H9 (cell line): Measurements from ENCODE around the gene IFNG-AS1. TPM values are rescaled to one million over a fixed set of nuclear protein-coding genes. Genes with fewer than 3 reads are reported as not detected.

Experiments used
- DNase-seq: peaks from one replicate; pipeline ENCODE4 v3.0.0-alpha.2; 2017
- H2AFZ ChIP-seq: one replicate; pipeline ENCODE4 v1.6.1; 2013; ENCODE audit warnings: mild to moderate bottlenecking, low read length, control low read depth, moderate library complexity
- H2AK5ac ChIP-seq: 2 replicates; pipeline ENCODE4 v1.6.1; 2013; ENCODE audit warnings: low read length, control low read depth, mixed read lengths; ENCODE audit not compliant: insufficient read length
- H2BK120ac ChIP-seq: one replicate; pipeline ENCODE4 v1.6.1; 2013; ENCODE audit warnings: low read depth, mild to moderate bottlenecking, low read length, control low read depth, inconsistent platforms; ENCODE audit not compliant: poor library complexity, severe bottlenecking
- H2BK12ac ChIP-seq: 2 replicates; pipeline ENCODE4 v1.6.1; 2013; ENCODE audit warnings: low read length, control low read depth, mixed read lengths, low read depth; ENCODE audit not compliant: insufficient read length
- H2BK15ac ChIP-seq: 2 replicates; pipeline ENCODE4 v1.6.1; 2013; ENCODE audit warnings: low read depth, low read length, control low read depth
- H2BK20ac ChIP-seq: one replicate; pipeline ENCODE4 v1.6.1; 2013; ENCODE audit warnings: low read depth, mild to moderate bottlenecking, low read length, control low read depth, inconsistent platforms; ENCODE audit not compliant: poor library complexity, severe bottlenecking
- H2BK5ac ChIP-seq: 2 replicates; pipeline ENCODE4 v1.6.1; 2013; ENCODE audit warnings: low read length, control low read depth, mixed read lengths; ENCODE audit not compliant: insufficient read length
- H3K14ac ChIP-seq: 2 replicates; pipeline ENCODE4 v1.6.1; 2013; ENCODE audit warnings: low read length, control low read depth; ENCODE audit not compliant: insufficient read depth
- H3K18ac ChIP-seq: 2 replicates; pipeline ENCODE4 v1.6.1; 2013; ENCODE audit warnings: low read depth, mild to moderate bottlenecking, mixed read lengths, low read length, control low read depth; ENCODE audit not compliant: insufficient read length
- H3K23ac ChIP-seq: 2 replicates; pipeline ENCODE4 v1.6.1; 2013; ENCODE audit warnings: low read length, control low read depth, mixed read lengths, low read depth; ENCODE audit not compliant: insufficient read length
- H3K23me2 ChIP-seq: 2 replicates; pipeline ENCODE4 v1.6.1; 2013; ENCODE audit warnings: low read depth, mild to moderate bottlenecking, mixed read lengths, low read length, control low read depth; ENCODE audit not compliant: insufficient read length, poor library complexity, severe bottlenecking
- H3K27ac ChIP-seq: 2 replicates; pipeline ENCODE4 v1.5.1; 2013; ENCODE audit warnings: low read length, control low read depth, mixed read lengths, low read depth; ENCODE audit not compliant: insufficient read length
- H3K27me3 ChIP-seq: 2 replicates; pipeline ENCODE4 v1.6.1; 2013; ENCODE audit warnings: low read length, control low read depth, inconsistent platforms; ENCODE audit not compliant: insufficient read depth
- H3K4ac ChIP-seq: 2 replicates; pipeline ENCODE4 v1.6.1; 2013; ENCODE audit warnings: low read depth, mild to moderate bottlenecking, control low read depth, inconsistent platforms, low read length, moderate library complexity
- H3K4me1 ChIP-seq: 2 replicates; pipeline ENCODE4 v1.6.1; 2013; ENCODE audit warnings: low read length, control low read depth, inconsistent platforms; ENCODE audit not compliant: insufficient read depth
- H3K4me2 ChIP-seq: 2 replicates; pipeline ENCODE4 v1.6.1; 2013; ENCODE audit warnings: low read length, control low read depth, mixed read lengths; ENCODE audit not compliant: insufficient read length, insufficient read depth
- H3K56ac ChIP-seq: 2 replicates; pipeline ENCODE4 v1.6.1; 2013; ENCODE audit warnings: low read depth, mild to moderate bottlenecking, mixed read lengths, low read length, control low read depth; ENCODE audit not compliant: insufficient read length
- H3K79me1 ChIP-seq: 2 replicates; pipeline ENCODE4 v1.6.1; 2013; ENCODE audit warnings: low read depth, mild to moderate bottlenecking, moderate library complexity, low read length, control low read depth, inconsistent platforms; ENCODE audit not compliant: insufficient read depth, poor library complexity, severe bottlenecking
- H3K79me2 ChIP-seq: 2 replicates; pipeline ENCODE4 v1.6.1; 2013; ENCODE audit warnings: low read length, control low read depth, inconsistent platforms; ENCODE audit not compliant: insufficient read depth
- H3K9ac ChIP-seq: 2 replicates; pipeline ENCODE4 v1.6.1; 2013; ENCODE audit warnings: low read length, control low read depth, mixed read lengths; ENCODE audit not compliant: insufficient read length; ENCODE audit errors: extremely low read depth
- H3K9me3 ChIP-seq: one replicate; pipeline ENCODE4 v1.6.1; 2013; ENCODE audit warnings: low read depth, low read length, inconsistent platforms; ENCODE audit not compliant: control insufficient read depth
- H3T11ph ChIP-seq: one replicate; pipeline ENCODE4 v1.6.1; 2013; ENCODE audit warnings: mild to moderate bottlenecking, low read length, control low read depth, inconsistent platforms
- H4K20me1 ChIP-seq: one replicate; pipeline ENCODE4 v1.6.1; 2013; ENCODE audit not compliant: control insufficient read depth, insufficient read length, insufficient read depth
- H4K5ac ChIP-seq: 2 replicates; pipeline ENCODE4 v1.6.1; 2013; ENCODE audit warnings: low read depth, mild to moderate bottlenecking, mixed read lengths, low read length, control low read depth; ENCODE audit not compliant: insufficient read length
- H4K8ac ChIP-seq: replicated peaks from 2 replicates; pipeline ENCODE4 v1.6.1; 2013; ENCODE audit warnings: low read length, control low read depth, mixed read lengths, low read depth; ENCODE audit not compliant: insufficient read length
- H4K91ac ChIP-seq: 2 replicates; pipeline ENCODE4 v1.6.1; 2013; ENCODE audit warnings: low read depth, mild to moderate bottlenecking, moderate library complexity, mixed read lengths, low read length, control low read depth; ENCODE audit not compliant: insufficient read length
- H3K27ac Mint-ChIP-seq, 3 experiments: 2 replicates in 2 of 3; 3 replicates in 1 of 3; pipeline ENCODE4 v1.8.0; 2020 to 2021; ENCODE audit warnings: mixed read lengths in 3 of 3, mild to moderate bottlenecking in 1 of 3, moderate library complexity in 1 of 3
- H3K27me3 Mint-ChIP-seq: 2 replicates; pipeline ENCODE4 v1.8.0; 2021; ENCODE audit warnings: low read depth, mild to moderate bottlenecking, moderate library complexity, mixed read lengths
- H3K36me3 Mint-ChIP-seq, 3 experiments: 2 replicates in 2 of 3; 3 replicates in 1 of 3; pipeline ENCODE4 v1.8.0; 2020 to 2021; ENCODE audit warnings: low read depth in 3 of 3, mixed read lengths in 3 of 3; ENCODE audit not compliant: insufficient read depth in 1 of 3
- H3K4me1 Mint-ChIP-seq, 2 experiments: 2 replicates each; pipeline ENCODE4 v1.8.0; 2020; ENCODE audit warnings: mixed read lengths in 2 of 2
- H3K4me3 Mint-ChIP-seq, 2 experiments: 2 replicates in 1 of 2; 3 replicates in 1 of 2; pipeline ENCODE4 v1.8.0; 2020 to 2021; ENCODE audit warnings: mild to moderate bottlenecking in 2 of 2, mixed read lengths in 2 of 2, moderate library complexity in 1 of 2
- H3K9me3 Mint-ChIP-seq, 2 experiments: 2 replicates in 1 of 2; 3 replicates in 1 of 2; pipeline ENCODE4 v1.8.0; 2020; ENCODE audit warnings: mild to moderate bottlenecking in 2 of 2, mixed read lengths in 2 of 2, moderate library complexity in 1 of 2
- WGBS: extraction: QIAGEN DNeasy Blood & Tissue Kit; methylation state at CpG from one replicate; pipeline ENCODE4 v1.1.7; 2013; ENCODE audit warnings: missing lambda C conversion rate, low lambda C conversion rate, mixed read lengths; ENCODE audit not compliant: insufficient read length; ENCODE audit errors: extremely low coverage; 5-methylcytosine and 5-hydroxymethylcytosine counted together
- total RNA-seq: library from RNA; stranded (reverse); gene quantifications from 2 replicates; pipeline ENCODE4 v1.2.1, GENCODE V29; 2021
- TF ChIP-seq, protein P1 (sequence below): fragments of 200-600 bp; sonication (generic); conservative IDR thresholded peaks from 3 replicates; pipeline ENCODE4 v1.8.0; 2021; ENCODE audit warnings: antibody characterized with exemption, mild to moderate bottlenecking

IFNG-AS1 gene
- total RNA-seq, 1 experiment from 2014 or later: not detected

DNA sequence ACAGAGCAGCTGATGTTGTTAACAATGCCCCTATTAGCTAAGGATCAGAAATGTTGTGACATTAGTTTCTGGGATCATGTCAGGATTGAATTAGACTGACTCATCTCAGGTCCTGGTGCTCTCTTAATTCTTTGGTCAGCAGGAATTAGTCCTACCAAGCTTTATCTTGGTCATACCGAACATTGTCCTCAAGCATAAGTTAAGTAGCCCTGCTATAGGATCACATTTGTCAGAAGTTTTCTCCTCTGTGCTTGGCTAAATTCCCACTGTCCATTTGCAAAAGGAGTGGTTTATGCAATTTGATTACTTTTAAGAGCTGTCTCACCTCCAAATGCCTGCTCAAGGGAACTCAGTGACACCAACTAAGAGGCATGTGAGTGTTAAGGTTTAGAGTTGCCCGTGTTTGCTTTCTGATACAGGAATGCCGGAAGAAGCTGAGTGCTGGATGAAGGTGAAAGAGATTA, 48.4 kb upstream of the IFNG-AS1 start:
- no CpG with 5 or more reads among the region's 3 CpGs for WGBS
- no peak overlapping the region for H4K5ac ChIP-seq

More for the DNA sequence above, 48.4 kb upstream of the IFNG-AS1 start:
- Histone ChIP-seq H2AFZ (no peak overlapping the region), H3K4ac (no peak overlapping the region), H2BK12ac (no peak overlapping the region), H2BK15ac (no peak overlapping the region), H4K8ac (no peak overlapping the region), H3K23ac (no peak overlapping the region), H3K27me3 (no peaks in the 10 kb centered on the region), H3K56ac (no peak overlapping the region), H3K4me1 (no peaks in the 10 kb centered on the region), H2BK5ac (no peak overlapping the region), H4K20me1 (no peaks in the 10 kb centered on the region), H4K91ac (no peak overlapping the region), H3K27ac (no peak overlapping the region), H2BK20ac (no peak overlapping the region), H3K79me1 (no peaks in the 10 kb centered on the region), H2BK120ac (no peak overlapping the region), H3K14ac (no peak overlapping the region), H3T11ph (no peak overlapping the region), H3K9me3 (no peaks in the 10 kb centered on the region), H3K18ac (no peak overlapping the region), H3K79me2 (no peaks in the 10 kb centered on the region), H3K23me2 (no peaks in the 10 kb centered on the region), H3K9ac (no peak overlapping the region), H3K4me2 (no peak overlapping the region), H2AK5ac (no peak overlapping the region)
- Mint-ChIP-seq H3K27me3 (no peaks in the 10 kb centered on the region), H3K4me1 (peaks cover 17 to 23% of the 10 kb centered on the region in 2 experiments), H3K4me3 (no peak overlapping the region), H3K9me3 (no peaks in the 10 kb centered on the region), H3K27ac (peak overlapping the region in 1 of 3 experiments; percentile 19; a peak in 1 of 7 replicates), H3K36me3 (no peaks in the 10 kb centered on the region; a peak in 1 of 7 replicates)
- TF ChIP-seq, protein P1, sequence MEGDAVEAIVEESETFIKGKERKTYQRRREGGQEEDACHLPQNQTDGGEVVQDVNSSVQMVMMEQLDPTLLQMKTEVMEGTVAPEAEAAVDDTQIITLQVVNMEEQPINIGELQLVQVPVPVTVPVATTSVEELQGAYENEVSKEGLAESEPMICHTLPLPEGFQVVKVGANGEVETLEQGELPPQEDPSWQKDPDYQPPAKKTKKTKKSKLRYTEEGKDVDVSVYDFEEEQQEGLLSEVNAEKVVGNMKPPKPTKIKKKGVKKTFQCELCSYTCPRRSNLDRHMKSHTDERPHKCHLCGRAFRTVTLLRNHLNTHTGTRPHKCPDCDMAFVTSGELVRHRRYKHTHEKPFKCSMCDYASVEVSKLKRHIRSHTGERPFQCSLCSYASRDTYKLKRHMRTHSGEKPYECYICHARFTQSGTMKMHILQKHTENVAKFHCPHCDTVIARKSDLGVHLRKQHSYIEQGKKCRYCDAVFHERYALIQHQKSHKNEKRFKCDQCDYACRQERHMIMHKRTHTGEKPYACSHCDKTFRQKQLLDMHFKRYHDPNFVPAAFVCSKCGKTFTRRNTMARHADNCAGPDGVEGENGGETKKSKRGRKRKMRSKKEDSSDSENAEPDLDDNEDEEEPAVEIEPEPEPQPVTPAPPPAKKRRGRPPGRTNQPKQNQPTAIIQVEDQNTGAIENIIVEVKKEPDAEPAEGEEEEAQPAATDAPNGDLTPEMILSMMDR: no peak
- DNase-seq: no peak
